HG03064 (cell line): ENCODE results near the gene OR7G3.

Experiments used
- ATAC-seq: cut with Tn5 transposase; IDR thresholded peaks from one replicate; pipeline ENCODE4 v1.9.1; 2021; ENCODE audit warnings: low read depth; ENCODE audit not compliant: unreplicated experiment

Gene OR7G3

GRCh38 chr19:9109959-9110358 is 16.8 kb downstream of the OR7G3 start:
- no peak for ATAC-seq

DNA sequence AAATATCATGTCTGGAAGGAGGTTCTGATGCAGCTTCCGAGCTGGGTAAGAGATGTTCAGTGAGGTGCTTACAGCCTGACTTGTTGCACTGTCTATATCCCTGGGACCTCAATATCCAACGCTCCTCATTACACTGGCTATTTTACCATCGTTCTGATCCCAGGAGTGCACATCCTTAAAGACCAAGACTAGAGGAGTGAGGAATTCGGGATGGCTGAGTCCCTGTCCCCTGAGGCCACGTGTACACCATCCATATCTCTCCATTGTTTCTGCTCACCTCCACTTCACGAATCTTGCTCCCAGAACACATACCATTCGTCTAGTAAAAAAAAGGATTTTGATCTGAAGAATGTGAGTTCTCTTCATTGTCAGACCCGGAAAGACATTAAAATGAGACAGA is 19.4 kb downstream of the OR7G3 start, which contains the start of gene OR7G2:
Gene OR7G2, minus strand, starts transcription at position 101 of the 400 bp plus-strand sequence. CDS start 4,232 bp downstream, outside the sequence.
- no peak for ATAC-seq

DNA sequence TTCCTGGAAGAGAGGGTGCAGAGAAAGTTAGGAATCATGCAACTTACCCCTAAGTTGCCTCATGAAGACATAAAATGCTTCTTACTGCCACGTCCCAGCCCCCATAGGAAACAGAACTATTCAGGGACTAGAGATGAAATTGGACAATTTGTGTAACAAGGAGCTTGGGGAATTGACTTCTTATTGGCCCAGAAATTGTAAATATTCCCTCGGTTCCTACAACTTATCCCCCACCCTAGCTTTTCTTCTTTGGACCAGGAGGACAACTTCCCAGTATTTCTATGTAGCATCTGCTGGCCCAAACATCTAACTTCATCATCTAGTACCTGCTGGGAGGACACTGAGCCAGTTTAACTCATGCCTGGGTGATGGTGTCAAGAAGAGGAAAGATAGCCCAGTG is 40.0 kb downstream of the OR7G3 start, which contains the start of gene OR1M1:
Gene OR1M1, plus strand, starts transcription at position 301 of the 400 bp plus-strand sequence. CDS start 6,184 bp downstream, outside the sequence.
- no peak for ATAC-seq

- ATAC-seq, result no peak
These were observed 48.1 kb downstream of the OR7G3 start for GRCh38 chr19:9078651-9079050.

- ATAC-seq, result no peak
These were observed 49.8 kb downstream of the OR7G3 start for GRCh38 chr19:9076901-9077300.
